T-helper 1 cell (primary cell): ENCODE measurements around the gene PNLIPRP1.

Experiments
- DNase-seq, 5 donors: peaks; one replicate each; pipeline ENCODE4 v3.0.0-alpha.2; 2012 to 2020

The PNLIPRP1 gene

DNA sequence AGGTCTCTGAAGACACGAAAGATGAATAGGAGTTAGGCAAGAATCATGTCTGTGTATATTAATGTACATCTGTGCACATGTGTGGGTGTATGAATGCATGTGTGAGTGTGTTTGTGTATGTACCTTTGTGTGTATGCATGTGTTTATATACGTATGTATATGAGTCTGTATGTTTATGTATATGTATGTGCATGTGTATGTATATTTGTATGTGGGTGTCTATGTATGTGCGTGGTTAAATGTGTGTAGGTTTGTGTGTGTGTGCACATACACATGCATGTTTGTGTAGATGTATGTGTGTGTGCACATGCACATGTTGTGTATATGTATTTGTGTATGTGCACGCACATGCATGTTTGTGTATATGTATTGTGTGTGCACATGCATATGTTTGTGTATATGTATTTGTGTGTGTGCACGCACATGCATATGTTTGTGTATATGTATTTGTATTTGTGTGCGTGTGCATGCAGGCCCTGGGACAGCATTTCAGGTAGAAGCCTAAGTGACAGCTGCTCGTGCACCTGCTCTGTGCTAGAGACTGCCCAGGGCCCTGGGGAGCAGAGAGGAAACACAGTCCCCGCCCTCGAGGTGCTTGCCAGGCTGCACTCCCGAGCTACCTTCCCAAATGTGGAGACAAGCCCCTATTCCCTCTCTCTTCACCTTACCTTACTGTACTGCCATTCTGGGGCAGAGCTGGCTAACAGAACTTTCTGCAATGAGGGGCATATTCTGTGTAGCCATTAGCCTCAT, 12.1 kb downstream of the PNLIPRP1 start:
- DNase-seq, result no peak

DNA sequence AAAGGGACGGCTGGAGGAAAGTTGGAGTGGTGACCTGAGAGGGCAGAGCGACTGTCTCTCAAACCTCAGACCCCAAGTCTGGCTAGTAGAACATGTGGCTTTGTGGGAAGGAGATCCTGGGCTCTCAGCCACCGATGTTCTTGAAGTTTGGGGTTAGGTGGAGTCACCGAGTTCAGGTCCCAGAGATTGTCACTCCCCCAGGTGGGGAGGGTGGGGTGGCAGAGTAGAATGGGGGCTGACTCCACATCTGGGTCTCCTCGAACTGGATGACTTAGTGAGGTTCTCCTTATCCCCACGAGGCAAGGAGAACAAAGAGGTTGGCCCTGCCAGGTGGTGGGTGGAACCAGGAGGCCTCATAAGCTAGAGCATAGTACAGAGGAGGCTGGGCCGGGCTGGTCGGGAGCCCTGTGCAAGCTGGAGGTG, 15.3 kb downstream of the PNLIPRP1 start:
- DNase-seq, result no peak

DNA sequence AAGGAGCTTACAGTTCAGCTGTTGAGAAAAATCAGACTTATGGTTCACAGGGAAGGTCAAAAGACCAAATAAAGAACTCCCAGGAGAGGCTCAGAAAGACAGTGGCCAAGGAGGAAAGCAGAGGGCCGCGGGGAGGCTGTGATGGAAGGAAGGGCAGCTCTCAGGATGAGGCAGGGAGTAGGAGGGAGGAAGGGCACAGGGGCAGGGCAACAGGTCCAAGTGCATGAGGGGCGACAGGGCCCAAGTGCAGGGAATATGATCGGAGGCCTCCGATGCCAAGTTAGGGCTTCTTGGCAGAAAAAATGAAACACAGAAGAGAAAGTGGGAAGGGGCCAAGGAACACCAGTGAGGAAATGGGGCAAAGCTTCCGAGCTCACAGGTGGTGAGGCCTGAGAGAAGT, 16.6 kb downstream of the PNLIPRP1 start:
- DNase-seq, result no peak

DNA sequence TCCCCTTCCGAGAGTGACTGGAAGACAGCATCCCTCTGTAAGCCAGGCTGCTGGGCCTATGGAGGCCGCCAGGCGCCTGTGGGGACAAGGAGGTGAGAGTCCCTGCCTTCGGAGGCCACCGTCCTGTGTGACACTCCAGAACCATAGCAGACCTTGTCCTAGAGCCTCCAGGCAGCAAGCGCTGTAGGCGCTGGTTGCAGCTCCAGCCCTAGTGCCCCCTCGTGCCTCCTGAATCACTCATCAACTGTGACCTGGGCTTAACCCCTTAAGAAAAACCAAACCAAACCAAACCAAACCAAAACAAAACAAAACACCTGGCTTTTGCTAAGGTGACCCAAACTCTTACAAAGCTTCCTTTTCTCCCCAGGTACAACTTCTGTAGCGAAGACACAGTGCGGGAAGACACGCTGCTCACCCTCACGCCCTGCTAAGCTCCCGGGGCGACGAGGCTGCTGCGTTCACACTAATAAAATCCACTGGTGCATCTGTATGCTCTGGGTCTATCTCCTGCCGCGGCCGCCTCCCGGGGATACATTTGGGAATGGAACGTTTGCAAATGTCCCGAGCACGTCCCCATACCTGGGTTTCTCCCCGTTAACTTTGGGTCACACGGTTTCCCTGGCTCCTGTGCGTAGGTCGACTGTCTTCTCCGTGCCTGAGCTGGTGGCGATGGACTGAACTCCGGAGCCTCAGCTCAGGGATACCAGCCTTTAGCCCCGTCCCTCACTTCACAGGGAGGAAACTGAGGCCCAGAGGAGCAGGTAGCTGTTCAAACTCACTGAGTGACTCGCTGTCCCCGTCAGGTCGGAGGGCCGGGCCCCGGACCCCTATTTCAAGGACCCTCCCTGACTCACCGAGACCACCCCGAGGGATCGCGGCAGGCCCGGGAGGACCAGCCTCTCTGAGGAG, 18.2 kb downstream of the PNLIPRP1 start:
- no peak for DNase-seq

DNA sequence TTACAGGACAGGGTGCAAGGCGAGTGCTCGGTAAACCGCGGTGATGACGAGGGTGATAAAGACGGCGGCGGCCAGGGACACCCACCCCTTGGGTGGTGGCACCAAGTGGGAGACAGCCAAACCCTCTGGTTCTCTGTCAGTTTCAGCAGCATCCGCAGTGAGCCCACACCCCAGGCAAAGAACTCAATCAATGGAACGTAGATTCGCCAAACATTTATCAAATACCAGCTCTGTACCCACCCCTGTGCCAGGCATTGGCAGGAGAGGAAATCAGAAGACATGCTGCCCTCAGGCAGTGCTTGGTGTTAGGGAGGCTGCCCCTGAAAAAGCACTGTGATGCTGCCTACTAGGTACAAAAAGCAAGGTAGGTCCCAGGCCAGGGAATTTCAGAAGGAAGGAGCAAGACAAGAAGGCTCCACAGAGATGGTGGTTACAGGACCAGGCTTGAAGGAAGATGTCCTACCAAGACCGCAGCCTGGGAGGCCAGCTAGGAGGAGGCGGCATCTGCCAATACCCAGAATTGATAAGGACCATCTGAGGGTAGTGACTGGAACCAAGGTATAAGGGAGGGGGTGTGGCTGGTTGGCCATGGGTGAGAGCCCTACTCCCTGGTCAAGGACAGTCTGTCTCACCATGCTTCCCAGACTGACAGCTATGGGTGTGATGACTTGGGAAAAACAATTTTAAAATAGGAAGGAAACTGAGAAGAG, 19.8 kb downstream of the PNLIPRP1 start:
- no peak for DNase-seq

DNA sequence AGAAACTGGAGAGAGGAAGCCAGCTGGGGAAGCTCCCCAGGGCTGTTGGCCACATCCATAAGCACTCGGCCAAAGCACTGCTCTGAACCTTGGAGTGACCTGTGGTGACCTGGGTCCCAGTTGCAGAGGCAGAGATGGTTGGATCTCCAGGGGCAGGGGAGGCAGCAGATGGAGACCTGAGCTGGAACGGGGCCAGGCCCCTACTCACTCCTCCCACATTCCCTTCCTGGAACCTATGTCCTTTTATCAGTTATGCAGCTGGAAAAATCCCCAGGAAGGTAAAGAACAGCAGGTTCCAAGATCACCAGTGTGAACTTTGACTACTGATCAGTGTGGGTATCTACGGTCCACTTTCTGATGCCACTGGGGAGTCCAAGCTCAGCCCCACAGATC, 20.4 kb downstream of the PNLIPRP1 start:
- no peak for DNase-seq

DNA sequence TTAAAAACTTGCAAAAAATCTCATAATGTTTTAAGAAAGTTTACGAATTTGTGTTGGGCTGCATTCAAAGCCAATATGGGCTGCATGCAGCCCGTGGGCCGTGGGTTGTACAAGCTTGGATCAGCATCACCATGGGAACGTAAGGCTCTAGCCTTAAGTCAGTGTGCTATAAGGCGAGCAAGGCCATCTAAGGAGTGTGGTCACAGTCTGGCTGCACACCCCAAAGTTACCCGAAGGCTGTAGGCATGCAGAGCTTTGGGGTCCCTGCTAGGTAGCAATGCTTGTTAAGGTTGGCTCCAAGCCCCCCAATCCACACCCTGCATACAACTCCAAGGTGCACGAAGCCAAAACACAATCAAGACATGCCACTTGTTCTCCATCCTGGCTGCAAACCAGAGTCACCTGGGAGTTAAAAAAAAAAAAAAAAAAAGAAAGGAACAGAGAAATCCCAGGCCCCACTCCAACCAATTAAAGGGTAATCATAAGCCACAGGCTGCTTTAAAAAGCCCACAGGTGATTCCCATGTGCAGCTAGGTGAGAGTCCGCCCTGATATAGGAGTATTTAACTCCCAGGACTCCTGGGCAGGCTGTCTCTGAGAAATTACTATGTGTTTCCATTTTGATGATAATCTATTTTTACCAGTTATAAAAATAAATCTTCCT, 21.5 kb downstream of the PNLIPRP1 start:
- DNase-seq, result no peak

DNA sequence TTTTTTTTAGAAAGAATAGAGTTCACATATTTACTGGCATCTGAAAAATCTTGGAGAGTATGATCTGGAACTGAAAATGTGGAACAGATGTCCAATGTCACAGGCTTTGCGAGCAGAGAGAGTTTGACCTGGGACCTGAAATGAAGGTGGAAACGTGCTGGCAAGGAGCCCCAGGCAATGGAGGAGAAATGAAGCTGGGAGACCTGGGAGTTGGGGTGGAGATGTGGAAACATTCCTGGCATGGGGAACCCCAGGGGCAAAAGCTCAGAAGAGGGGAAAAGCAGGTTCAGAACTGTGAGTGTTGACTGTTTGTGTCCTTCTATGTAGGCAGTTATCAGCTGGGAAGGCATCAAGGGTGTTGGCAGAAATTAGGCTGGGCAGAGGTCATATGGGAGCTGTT, 22.7 kb downstream of the PNLIPRP1 start:
- no peak for DNase-seq

DNA sequence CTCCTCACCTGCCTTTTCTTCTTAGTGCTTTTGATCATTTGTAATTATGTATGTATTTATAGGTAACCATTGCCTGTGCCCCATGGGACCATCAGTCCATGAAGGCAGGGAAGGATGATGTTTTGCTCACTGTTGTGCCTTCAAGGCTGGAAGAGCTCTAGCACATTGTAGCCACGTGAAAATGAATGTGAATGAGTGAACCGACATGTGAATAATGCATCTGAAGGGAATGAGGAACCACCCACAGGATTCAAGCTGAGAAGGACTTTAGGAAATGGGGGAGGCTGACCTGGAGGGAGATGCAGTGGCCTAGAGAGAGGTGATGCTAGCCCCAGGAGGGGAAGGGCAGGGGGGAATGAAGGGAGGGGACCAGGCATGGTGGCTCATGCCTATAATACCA, 24.0 kb downstream of the PNLIPRP1 start:
- DNase-seq, result no peak

DNA sequence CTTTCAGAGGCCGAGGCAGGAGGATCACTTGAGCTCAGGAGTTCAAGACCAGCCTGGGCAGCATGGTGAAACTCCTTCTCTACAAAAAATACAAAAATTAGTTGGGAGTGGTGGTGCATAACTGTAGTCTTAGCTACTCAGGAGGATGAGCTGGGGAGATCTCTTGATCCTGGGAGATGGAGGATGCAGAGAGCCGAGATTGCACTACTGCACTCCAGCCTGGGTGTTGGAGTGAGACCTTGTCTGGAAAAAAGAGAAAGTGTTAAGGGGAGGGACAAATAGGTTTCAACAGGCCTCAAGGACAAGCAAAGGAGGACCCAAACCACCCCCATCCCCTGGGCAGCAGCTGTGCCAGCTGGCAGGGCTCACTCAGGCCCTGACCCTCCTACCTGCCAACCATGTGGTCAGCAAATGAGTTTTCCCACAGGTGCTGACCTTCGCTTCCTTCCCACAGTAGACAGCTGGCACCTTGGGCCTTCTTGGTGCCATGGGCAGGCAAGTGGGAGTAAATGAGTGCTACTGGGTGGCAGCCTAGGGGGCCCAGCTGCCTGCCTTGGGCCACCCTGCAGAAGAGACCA, 24.5 kb downstream of the PNLIPRP1 start:
- no peak for DNase-seq

DNA sequence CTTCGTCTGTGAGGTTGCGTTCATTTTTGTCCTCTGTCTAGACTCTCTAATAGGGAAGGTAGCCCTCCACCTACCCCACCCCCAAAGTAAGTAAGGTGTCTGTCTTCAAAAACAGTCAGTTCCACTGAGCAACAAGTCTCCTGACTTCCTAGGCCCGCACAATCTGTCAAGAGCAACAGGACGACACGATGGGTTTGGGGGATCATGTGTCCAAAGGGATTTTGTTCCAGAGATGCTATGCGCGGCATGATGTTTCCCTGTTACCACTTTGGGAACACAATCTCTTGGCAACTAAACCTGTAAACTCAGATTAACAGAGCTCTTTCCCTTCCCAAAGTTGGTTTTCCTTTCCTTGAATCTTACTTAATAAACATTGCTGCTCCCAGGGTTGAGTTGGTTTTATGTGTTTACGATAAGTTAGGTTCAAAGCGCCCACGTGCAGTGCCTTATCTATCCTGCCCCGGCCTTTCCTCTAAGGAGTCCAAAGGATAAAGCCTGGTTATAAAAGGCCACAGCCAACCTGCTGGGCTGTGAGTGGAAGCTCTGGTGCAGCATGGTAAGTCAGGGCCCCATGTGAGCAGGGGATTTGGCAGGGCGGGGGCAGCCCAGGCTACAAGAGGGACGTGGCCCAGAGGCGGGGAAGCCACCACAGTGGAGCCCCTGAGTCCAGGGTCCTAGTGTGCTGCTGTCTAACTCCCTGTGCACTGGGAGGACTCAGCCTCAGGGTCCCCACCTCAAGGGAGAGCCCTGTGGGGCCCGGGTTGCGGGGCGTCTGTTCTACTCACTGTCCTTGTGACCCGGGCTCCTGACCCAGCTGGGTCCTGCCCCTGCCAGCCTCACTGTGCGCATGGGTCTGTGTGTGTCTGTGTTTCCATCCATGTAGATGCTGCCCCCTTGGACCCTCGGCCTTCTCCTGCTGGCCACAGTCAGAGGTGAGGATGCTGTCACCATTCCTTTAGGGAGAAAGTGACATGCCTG, 30.0 kb downstream of the PNLIPRP1 start, which contains the start of gene PNLIPRP2:
PNLIPRP2 (plus strand) TSS at position 531 of the 978 bp plus-strand sequence.
- no peak for DNase-seq

DNA sequence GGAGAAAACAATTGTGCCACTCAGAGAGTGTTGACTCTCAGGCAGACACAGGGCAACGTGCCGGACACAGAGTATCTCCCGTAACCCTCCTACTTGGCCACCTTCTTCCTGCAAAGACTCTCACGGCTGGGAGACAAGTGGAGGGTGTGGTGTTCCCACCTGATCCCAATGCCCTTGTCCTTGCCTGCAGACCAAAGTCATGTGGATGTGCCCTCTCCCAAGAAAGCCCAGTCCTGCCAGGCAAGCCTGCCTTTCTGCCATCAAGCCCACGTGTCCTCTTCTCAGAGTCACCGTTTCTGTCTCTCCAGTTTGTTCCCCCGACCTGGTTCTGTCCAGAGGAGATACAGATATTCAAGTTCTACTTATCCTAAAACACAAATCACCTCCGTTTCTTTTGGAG, 30.7 kb downstream of the PNLIPRP1 start:
- DNase-seq, result no peak

DNA sequence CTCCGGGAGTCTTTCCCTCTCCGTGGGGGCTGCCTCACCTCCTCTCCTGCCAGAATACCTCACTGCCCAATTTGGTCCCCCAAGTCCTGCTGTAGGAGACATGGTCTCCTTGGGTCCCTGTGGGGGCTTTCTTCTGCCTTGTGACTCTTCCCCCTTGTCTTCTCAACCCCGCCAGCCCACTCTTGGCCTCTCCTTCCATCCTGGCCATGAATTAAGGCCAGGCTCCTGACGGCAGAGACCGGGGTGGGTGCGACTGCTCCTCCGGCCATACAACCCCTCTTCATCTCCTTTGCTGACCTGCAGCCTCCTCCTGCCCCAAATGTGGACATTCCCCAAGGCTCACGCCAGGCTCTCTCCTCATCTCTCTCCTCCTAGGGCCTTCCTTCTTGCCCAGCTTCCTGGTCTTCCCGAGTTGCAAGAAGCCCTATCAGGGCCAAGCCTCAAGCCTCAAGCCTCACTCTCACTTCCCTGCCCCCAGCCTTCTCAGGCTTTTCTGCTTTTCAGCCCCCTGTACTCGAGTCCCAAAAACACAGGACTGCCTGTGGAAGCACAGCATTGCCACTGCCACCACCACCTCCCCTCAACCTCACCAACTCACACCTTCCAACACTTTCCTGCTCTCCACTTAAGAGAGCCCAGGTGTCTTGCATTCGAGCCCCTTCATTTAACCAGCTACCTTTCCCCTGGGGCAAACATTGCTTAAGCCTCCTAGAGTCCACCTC, 31.3 kb downstream of the PNLIPRP1 start:
- no peak for DNase-seq

DNA sequence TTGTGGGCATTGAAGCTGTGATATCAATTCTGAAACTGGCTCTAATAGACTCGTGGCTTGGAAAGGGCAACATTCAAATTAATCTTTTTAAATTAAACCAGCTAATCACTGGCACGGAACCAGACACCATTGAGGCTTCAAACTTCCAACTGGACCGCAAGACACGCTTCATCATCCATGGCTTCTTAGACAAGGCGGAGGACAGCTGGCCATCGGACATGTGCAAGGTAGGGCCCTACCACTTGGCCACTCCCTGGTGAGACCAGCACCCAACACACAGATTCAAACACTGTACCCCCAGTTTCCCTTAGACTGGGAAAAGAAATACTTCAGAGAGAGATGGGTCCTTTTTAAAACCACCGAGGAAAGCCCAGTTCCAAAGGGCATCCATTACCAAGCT, 35.1 kb downstream of the PNLIPRP1 start:
- DNase-seq, result no peak

DNA sequence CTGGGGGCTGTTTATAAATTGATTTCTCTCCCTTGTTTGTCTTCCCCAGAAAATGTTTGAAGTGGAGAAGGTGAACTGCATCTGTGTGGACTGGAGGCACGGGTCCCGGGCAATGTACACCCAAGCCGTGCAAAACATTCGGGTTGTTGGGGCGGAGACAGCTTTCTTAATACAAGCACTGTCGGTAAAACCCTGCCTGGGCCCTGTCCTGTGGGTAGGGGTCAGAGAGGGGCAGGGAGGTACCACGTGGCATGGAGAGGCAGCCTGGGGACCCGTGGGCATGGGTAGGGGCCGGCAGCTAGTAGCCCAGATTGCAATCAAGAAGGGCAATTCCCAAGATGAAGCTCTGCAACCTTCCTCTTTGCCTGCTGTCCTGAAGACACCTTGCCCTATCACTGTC, 36.1 kb downstream of the PNLIPRP1 start:
- no peak for DNase-seq

DNA sequence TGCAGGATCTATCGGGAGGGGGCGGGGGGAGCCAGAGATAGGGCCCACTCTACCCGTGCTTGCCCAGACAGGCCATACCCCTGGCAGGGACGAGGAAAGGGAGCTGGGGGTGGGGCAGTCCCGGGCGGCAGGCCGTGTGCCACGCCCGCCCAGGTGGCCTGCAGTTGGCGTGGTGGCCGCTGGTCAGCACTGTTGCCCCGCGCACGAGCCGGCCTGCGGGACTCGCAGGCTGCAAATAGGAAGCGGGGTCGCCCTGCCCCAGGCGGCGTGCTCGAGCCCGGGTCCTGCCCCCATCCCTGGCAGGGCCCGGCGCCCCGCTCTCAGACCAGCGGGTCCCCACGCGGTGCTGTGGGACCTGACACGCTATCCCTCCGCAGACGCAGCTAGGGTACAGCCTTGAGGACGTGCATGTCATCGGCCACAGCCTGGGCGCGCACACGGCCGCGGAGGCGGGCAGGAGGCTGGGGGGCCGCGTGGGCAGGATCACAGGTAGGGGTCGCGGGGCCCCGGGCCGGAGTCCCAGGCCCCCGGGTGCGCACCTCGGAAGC, 36.7 kb downstream of the PNLIPRP1 start:
- DNase-seq, result no peak

DNA sequence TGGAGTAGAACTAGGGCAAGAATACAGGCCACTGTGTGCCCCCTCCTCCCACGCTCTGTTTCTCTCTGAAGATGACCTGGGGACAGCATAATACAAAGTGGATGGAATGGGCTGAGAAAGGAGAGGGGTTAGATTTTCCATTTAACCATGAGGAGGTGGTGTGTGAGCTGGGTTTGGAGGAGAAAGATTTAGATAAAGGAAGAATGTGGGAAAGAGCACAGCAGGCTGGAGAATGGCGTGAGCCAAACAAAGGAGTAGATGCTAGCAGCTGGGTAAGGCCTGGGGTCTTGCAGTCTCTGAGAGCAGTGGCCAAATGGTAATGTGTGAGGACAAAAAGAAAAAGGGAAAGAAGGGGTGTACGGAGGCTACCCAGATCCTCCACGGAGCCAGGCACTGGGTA, 38.6 kb downstream of the PNLIPRP1 start:
- DNase-seq, result no peak

DNA sequence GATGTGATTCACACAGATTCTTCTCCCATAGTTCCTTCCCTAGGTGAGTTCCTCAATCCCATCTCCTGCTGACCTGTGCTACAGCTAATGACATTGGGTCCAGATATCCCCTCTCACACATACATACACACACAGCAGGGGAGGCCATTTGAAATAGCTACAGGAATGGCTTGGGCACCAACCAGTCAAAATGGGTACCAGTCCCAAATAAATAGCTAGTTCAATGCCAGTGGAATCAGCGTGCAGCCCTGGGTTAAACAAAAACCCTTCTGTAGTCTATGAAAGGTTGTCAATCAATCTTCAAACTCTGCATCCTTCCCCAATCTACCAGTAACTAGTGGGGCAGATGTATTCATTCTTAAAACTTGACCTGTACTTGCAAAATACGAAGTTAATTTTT, 39.3 kb downstream of the PNLIPRP1 start:
- no peak for DNase-seq

DNA sequence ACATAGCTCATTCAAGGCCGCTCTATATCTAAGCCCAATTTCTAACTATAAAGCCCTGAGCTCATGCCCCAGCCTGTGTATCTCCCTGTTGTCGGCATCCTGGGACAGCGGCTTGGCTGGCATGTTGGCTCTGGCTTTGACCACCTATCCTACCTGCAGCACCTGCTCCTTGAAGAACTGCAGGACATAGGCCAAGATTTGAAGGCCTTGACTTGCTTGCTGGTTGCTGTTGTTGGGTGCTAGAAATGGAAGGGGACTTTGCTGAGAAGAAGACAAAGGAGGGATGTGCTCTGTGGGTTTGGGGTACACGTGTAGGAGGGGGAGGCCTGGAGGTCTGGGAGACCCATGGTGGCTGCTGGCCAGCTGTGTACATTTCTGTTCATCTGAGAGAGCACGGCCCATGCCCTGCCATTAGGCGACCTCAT, 41.1 kb downstream of the PNLIPRP1 start:
- DNase-seq, result no peak

DNA sequence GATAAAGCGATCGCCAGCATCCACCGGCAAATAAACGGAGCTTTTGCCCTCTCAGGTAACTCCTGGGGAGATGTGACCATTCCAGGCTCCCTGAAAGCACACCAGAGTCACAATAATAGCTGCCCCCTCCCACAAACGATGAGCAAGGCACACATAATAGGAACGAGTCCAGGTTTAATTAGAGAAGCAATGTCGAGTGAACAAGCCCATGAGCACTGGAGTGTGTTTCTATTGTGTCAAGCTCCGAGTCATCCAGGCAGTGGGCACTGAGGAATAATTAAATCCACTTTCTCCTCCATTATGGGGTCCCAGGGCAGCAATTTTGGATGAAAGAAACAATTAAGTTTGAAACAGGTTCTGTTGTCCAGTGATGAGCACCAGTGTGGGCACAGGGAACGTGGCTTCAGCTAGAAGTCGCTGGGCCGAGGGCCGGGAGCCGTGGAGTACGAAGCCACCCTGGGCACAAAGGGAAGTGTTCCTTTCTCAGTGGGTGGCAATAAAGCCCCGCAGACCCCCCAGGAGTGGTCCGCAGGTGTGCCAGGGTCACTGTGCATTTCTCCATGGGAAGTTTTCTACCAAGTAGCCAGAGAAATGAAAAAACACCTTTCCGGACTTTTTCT, 41.9 kb downstream of the PNLIPRP1 start:
- no peak for DNase-seq
